Breast epithelium (tissue), 3 donors: ENCODE data around the gene OR4D1.

ENCODE experiments used
- POLR2A ChIP-seq: fragments of 450-650 bp; IDR thresholded peaks from one replicate; pipeline ENCODE4 v1.6.1; 2016; ENCODE audit warnings: antibody characterized with exemption, mild to moderate bottlenecking, moderate library complexity
- TF ChIP-seq, protein P1 (sequence below), 3 donors: fragments of 450-650 bp; IDR thresholded peaks; one replicate each; pipeline ENCODE4 v1.5.1; 2016 to 2017; ENCODE audit warnings: antibody characterized with exemption in 3 of 3, mild to moderate bottlenecking in 3 of 3, moderate library complexity in 3 of 3

DNA sequence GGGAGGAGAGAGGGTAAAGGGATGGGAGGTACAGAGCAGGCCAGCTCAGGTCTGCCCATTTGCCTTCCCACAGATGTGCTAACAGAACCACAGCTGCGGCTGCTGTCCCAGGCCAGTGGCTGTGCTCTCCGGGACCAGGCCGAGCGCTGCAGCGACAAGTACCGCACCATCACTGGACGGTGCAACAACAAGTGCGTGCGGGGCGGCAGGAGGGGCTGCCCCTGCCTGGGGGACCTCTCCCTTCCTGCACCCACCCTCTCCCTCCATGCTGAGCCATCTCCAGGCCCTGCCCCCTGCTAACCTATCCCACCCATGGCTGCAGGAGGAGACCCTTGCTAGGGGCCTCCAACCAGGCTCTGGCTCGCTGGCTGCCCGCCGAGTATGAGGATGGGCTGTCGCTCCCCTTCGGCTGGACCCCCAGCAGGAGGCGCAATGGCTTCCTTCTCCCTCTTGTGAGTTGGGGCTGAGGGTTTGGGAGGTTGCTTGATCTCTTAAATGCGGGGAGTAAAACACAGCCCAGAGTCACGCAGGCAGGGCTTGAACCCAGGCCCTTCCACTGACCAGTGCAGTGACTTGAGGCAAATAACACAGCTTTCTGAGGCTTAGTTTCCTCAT, 45.6 kb downstream of the OR4D1 start:
- no peak for TF ChIP-seq POLR2A
- TF ChIP-seq, protein P1, sequence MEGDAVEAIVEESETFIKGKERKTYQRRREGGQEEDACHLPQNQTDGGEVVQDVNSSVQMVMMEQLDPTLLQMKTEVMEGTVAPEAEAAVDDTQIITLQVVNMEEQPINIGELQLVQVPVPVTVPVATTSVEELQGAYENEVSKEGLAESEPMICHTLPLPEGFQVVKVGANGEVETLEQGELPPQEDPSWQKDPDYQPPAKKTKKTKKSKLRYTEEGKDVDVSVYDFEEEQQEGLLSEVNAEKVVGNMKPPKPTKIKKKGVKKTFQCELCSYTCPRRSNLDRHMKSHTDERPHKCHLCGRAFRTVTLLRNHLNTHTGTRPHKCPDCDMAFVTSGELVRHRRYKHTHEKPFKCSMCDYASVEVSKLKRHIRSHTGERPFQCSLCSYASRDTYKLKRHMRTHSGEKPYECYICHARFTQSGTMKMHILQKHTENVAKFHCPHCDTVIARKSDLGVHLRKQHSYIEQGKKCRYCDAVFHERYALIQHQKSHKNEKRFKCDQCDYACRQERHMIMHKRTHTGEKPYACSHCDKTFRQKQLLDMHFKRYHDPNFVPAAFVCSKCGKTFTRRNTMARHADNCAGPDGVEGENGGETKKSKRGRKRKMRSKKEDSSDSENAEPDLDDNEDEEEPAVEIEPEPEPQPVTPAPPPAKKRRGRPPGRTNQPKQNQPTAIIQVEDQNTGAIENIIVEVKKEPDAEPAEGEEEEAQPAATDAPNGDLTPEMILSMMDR (IDR thresholded peaks at IDR 0.05): no peak
